DND-41 (cell line): ENCODE data around the gene PSMA6.

Source experiments
- EZH2 ChIP-seq: IDR thresholded peaks from 3 replicates; pipeline ENCODE4 v1.6.1; 2012; ENCODE audit warnings: borderline replicate concordance, low read depth, mild to moderate bottlenecking, moderate library complexity, low read length, inconsistent platforms; ENCODE audit not compliant: severe bottlenecking
- TF ChIP-seq, protein P1 (sequence below): IDR thresholded peaks from 2 replicates; pipeline ENCODE4 v1.5.1; 2012; ENCODE audit warnings: borderline replicate concordance, low read length, moderate library complexity, mild to moderate bottlenecking; ENCODE audit not compliant: poor library complexity, severe bottlenecking; ENCODE audit errors: extremely low read depth

DNA sequence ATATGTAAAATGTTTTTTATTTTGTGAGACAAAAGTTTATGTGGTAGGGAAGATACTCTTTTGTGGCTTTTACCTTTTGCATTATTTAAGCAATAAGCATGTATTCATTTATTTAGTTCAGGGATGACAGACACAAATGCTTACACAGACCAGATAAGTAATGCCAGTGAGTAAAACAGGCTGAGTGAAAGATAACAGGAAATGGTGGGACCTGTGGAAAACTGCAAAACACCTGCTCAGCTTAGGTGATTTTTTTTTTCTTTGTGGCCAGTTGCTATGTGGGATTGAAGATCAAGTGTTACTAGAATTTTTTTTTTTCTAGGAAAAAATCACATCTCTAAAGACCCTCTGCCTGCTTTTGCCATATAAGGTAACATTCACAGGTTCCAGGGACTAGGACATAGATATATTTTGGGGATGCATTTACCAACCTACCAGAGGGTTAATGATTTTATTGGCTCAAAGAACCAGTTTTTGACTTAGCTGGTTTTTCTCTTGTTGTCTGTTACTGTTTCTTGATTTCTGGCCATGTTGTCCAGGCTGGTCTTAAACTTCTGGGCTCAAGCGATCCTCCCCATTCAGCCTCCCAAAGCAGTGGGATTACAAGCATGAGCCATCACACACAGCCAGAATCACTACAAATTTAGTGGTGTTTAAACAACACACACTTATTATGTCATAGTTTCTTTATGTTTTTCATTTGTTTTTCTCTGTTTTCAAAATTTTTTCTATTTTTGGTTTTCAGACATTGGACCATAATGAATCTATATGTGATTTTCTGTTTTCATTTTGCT, 9.8 kb downstream of the PSMA6 start:
- TF ChIP-seq, protein P1, sequence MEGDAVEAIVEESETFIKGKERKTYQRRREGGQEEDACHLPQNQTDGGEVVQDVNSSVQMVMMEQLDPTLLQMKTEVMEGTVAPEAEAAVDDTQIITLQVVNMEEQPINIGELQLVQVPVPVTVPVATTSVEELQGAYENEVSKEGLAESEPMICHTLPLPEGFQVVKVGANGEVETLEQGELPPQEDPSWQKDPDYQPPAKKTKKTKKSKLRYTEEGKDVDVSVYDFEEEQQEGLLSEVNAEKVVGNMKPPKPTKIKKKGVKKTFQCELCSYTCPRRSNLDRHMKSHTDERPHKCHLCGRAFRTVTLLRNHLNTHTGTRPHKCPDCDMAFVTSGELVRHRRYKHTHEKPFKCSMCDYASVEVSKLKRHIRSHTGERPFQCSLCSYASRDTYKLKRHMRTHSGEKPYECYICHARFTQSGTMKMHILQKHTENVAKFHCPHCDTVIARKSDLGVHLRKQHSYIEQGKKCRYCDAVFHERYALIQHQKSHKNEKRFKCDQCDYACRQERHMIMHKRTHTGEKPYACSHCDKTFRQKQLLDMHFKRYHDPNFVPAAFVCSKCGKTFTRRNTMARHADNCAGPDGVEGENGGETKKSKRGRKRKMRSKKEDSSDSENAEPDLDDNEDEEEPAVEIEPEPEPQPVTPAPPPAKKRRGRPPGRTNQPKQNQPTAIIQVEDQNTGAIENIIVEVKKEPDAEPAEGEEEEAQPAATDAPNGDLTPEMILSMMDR, result no peak
- TF ChIP-seq EZH2, result no peak
